Activated CD8-positive, alpha-beta memory T cell treated with anti-CD3 and anti-CD28 coated beads, Interleukin-2, amount 50 U/mL, for 48 hours (primary cell): Measurements from ENCODE around the gene BICDL1.

ENCODE experiments used
- DNase-seq: peaks from one replicate; pipeline ENCODE4 v3.0.0-alpha.2; 2020

The BICDL1 gene

GRCh38 chr12:120055231-120056000 is 66.4 kb downstream of the BICDL1 start:
- no peak for DNase-seq

- no peak for DNase-seq
Measured at GRCh38 chr12:120056739-120057138, 67.7 kb downstream of the BICDL1 start.

GRCh38 chr12:120060196-120060595 is 71.2 kb downstream of the BICDL1 start:
- DNase-seq, result no peak

DNA sequence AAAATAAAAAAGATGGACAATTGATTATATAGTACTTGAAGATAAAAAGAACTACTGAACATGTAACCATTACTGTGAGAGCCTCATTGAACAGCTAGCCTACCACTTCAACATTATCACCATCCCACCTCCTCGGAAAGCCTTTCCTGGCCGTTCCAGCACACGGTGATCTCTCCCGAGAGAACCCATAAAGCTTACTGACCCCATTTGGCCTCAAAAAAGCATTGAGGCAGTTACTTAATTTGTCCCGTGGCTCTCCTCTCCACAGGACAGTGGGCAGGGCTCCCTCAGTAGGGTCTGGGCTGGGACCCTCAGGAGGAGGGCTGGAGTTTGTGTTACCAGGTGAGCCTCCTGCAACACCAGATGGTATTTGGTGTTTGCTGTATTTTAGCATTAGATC is 71.7 kb downstream of the BICDL1 start:
- no peak for DNase-seq

- no peak for DNase-seq
Measured at GRCh38 chr12:120061575-120062214, 72.7 kb downstream of the BICDL1 start.

DNA sequence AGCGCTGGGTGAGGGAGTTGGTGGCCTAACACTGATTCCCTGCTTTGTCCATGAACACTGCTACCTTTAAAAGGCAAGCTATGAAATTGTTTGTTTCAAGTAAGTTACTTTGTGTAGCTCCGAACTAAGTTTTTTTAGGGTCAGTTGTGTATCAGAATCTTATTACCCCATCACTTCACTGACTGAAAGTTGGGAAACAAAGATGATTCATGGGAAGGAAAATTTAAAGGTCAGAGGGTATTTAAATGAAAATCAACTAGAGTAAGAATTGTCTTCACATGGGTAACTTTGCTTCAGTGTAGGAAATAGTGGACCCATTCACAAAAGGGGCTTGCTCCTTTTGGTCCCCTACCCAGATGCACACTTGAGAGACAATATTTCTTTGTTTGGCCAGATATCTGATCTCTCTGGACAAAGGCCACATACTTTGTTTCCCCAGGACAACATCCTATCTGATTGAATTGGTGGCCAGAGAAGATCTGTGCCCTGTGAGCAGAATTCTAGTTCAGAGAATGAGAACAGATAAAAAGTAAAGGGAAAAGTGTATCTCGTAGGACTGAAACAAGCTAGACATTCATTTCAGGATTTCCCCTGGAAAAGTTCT is 74.0 kb downstream of the BICDL1 start:
- DNase-seq, result no peak

DNA sequence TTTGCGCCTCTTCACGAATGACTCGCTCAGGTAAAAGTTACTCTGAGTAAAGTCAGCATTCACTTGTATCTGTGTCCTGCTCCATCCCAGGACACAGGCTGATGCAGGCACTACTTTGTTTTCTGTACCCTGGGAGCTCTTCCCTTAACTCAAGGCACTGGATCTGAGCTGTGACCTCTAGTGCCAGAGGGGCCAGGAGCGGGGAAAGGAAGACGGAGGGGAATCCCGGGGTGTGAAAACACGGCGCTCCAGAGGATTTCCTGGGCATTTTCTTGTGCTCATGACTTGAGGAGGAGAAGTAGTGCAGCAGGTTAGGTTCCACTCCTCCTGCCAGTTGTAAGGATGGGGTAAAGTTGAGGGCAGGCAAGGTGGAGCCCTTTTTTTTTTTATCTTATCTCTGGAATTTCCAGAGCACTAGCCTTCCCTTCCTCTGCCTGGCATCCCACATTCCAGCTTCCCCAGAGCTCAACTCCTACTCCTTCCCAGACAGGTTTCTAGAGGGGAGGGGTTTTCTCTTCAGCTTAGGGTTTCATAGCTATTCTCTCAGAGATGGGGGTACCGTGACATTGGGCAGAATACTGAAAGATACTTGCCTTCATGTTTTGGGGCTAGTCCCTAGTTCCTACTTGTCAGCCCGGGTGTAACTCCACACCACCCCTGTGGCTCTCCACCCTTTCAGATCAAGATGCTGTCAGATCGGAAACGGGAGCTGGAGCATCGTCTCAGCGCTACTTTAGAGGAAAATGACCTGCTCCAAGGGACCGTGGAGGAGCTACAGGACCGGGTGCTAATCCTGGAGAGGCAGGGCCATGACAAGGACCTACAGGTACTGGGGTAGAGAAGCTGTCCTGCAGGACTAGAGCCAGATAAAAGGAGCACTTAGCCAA is 75.3 kb downstream of the BICDL1 start:
- no peak for DNase-seq

- no peak for DNase-seq
Measured at GRCh38 chr12:120065472-120065871, 76.4 kb downstream of the BICDL1 start.

GRCh38 chr12:120066341-120066740 is 77.3 kb downstream of the BICDL1 start:
- no peak for DNase-seq

DNA sequence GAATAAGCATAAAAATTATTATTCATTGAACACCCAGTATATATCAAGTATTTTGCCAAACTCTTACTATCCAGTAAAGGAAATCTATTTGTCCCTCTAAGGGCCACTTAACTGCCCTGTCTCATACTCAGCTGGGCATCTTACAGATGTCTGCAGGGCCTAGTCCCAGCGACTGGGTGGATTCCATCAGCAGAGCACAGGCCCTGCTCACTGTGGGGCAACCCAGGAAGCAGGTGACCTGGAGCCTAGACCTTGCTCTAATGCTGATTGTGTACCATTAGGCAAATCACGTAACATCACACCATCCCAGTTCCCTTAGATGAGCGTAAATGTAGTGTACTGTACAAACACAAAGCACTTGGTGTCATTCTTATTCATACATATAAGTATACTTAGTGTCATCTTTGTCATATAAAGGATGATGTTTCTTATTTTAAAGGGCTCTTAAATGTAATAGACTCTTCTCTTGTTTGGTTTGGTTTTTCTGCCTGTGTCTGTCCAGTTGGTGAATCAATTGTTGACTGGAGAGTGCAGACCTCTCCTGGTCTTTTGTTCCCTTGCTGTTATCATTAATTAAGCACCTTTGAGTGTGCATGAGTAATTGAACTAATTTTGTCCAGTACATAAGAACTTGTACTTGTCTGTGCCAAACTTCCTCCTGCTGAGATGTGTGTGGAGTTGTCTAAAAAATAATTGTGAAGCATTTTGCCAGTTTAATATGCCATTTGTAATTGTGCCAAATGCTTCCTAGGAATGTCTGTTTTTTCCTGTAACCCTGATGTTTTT is 78.2 kb downstream of the BICDL1 start:
- no peak for DNase-seq

- DNase-seq, result no peak
Measured at GRCh38 chr12:120067901-120068300, 78.9 kb downstream of the BICDL1 start.

- no peak for DNase-seq
Measured at GRCh38 chr12:120069278-120069677, 80.2 kb downstream of the BICDL1 start.

- peak; percentile 33 for DNase-seq
Measured at GRCh38 chr12:120071493-120072020, 82.5 kb downstream of the BICDL1 start.

GRCh38 chr12:120072472-120073249 is 83.6 kb downstream of the BICDL1 start:
- DNase-seq, result peak; percentile 43

DNA sequence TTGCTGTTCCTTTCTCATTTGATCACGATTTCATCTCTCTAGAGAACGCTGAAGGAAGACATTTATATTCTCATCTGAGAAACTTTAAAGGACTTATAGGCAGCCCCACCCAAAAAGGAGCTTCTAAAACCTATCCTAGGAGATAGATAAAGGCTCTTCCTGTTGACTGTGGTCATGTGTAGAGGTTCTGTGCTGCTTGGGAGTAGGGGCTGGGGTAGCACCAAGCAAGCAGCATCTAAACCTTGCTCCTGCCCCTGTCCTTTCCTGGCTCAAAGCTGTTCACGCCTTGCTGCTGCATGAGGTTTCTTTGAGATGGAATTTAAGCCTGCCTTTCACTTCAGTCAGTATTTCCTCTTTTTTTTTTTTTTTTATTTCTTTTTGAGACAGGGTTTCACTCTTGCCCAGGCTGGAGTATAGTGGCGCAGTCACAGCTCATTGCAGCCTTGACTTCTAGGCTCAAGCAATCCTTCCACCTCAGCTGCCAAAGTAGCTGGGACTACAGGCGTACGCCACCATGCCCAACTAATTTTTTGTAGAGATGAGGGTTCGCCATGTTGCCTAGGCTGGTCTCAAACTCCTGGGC is 86.1 kb downstream of the BICDL1 start:
- no peak for DNase-seq

- no peak for DNase-seq
Measured at GRCh38 chr12:120076651-120077050, 87.6 kb downstream of the BICDL1 start.

DNA sequence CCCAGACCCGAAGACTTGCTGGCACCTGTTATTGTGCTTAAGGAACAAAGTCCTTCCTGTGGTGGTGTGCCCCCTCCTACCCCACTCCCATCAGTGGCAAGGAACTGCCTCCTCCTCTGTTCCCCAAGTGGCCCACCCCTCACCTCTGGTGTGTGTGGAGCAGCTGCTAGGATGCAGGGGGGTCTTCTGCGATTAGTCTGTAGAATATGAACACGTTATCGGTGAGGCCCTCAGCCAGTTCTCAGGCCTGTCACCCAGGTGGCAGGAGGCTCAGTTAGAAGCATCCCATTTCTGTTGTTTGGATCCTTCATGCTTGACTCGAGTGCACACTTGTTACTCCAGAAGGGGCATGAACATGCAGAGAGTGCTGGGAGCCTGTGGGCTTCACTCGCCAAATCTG is 88.2 kb downstream of the BICDL1 start:
- DNase-seq, result no peak

DNA sequence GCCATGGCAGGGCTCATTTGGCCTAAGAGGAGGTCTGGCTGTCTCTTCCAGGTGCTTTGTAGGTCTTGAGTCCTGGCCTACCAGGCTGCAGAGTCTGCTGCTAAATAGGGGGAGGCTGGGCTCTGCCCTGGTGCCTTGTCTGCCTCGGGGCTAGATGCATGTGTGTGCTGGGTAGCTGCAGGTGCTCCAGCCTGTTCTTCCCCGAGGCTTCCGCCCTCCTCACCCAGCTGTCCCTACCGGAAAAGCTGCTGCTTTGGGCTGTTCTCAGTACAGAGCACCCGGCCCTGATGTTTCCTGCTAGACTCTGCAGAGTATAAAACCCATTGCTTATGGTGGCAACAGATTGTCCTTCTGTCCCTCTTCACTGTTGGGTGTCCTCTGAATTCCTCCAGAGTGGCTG is 89.8 kb downstream of the BICDL1 start:
- no peak for DNase-seq

- no peak for DNase-seq
Measured at GRCh38 chr12:120079411-120080400, 90.7 kb downstream of the BICDL1 start.

DNA sequence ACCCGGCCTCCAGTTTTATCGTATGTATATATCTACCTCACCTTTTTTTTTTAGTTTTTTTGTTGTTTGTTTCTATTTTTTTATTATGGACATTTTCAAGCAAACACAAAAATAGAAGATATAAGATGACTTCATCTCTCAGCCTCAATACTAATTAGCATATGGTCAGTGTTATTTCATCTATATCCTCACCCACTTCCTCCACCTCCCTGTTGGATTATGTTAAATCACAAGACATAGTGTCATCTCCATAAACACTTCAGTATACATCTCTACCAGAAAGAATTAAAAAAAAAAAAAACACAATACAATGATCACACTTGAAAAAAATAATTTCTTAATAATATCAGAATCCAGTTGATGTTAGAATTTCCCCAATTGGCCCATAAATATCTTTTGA is 92.6 kb downstream of the BICDL1 start:
- no peak for DNase-seq
